ENCODE data around the gene CAPRIN1. TPM values are rescaled to one million over a fixed set of nuclear protein-coding genes. Genes with fewer than 3 reads are reported as not detected.

CAPRIN1 gene
- polyA plus RNA-seq, 1 experiment = 183 TPM

GRCh38 chr11:34013898-34014571 lies 37.5 kb upstream of the CAPRIN1 start:
- no peak for TF ChIP-seq CTCF (IDR thresholded peaks at IDR 0.05; ENCODE audit: insufficient read depth, low read depth, low read length)
- CTCF ChIA-PET = no interaction called here
- POLR2A ChIA-PET = no interaction called here
- Histone ChIP-seq H3K4me3 (ENCODE audit: low read depth, low read length) (no peak overlapping the region), H3K27me3 (ENCODE audit: control insufficient read depth, insufficient read depth, low read length) (peaks cover 4% of the 10 kb centered on the region), H3K36me3 (ENCODE audit: control insufficient read depth, insufficient read depth, low read length) (no peaks in the 10 kb centered on the region)
- DNase-seq (ENCODE audit: low read depth) = no peak

- H3K36me3 ChIP-seq (ENCODE audit: control insufficient read depth, insufficient read depth, low read length) = no peaks in the 10 kb centered on the region
- H3K27me3 ChIP-seq (ENCODE audit: control insufficient read depth, insufficient read depth, low read length) = peaks cover 2% of the 10 kb centered on the region; the same call in 1 of the 2 replicates
- POLR2A ChIA-PET = no interaction called here
- CTCF ChIA-PET = interaction anchor here (0.6 kb wide), 1 partner anchor 338 kb away, joined by 4 read pairs; no protein-coding TSS in a partner anchor
- DNase-seq (ENCODE audit: low read depth) = no peak
- no peak overlapping the region for H3K4me3 ChIP-seq (ENCODE audit: low read depth, low read length)
- TF ChIP-seq CTCF (IDR thresholded peaks at IDR 0.05; ENCODE audit: insufficient read depth, low read depth, low read length) = no peak
These were observed 29.4 kb upstream of the CAPRIN1 start for GRCh38 chr11:34021977-34022735.

- no peaks in the 10 kb centered on the region for H3K36me3 ChIP-seq (ENCODE audit: control insufficient read depth, insufficient read depth, low read length)
- no peak for TF ChIP-seq CTCF (IDR thresholded peaks at IDR 0.05; ENCODE audit: insufficient read depth, low read depth, low read length)
- H3K27me3 ChIP-seq (ENCODE audit: control insufficient read depth, insufficient read depth, low read length) = no peaks in the 10 kb centered on the region; the same call in none of the 2 replicates
- ChIA-PET CTCF (no interaction called here), POLR2A (no interaction called here)
- DNase-seq (ENCODE audit: low read depth) = no peak
- H3K4me3 ChIP-seq (ENCODE audit: low read depth, low read length) = no peak overlapping the region
These were observed 25.1 kb upstream of the CAPRIN1 start for GRCh38 chr11:34026432-34026831.

GRCh38 chr11:34027516-34028408 lies 23.8 kb upstream of the CAPRIN1 start:
- ChIA-PET CTCF (interaction anchor here (0.6 kb wide), 1 partner anchor 285 kb away, joined by 3 read pairs; no protein-coding TSS in a partner anchor), POLR2A (interaction anchor here (0.6 kb wide), 1 partner anchor 201 kb away, joined by 3 read pairs; no protein-coding TSS in a partner anchor)
- Histone ChIP-seq H3K4me3 (ENCODE audit: low read depth, low read length) (no peak overlapping the region), H3K27me3 (ENCODE audit: control insufficient read depth, insufficient read depth, low read length) (no peaks in the 10 kb centered on the region; the same call in none of the 2 replicates), H3K36me3 (ENCODE audit: control insufficient read depth, insufficient read depth, low read length) (no peaks in the 10 kb centered on the region)
- no peak for DNase-seq (ENCODE audit: low read depth)
- no peak for TF ChIP-seq CTCF (IDR thresholded peaks at IDR 0.05; ENCODE audit: insufficient read depth, low read depth, low read length)

Measured in BJ (cell line).